Measurements from ENCODE around the gene PIGQ.
A peak's percentile ranks its signal among the peaks of the same experiment; 100 is the strongest.

PIGQ gene

DNA sequence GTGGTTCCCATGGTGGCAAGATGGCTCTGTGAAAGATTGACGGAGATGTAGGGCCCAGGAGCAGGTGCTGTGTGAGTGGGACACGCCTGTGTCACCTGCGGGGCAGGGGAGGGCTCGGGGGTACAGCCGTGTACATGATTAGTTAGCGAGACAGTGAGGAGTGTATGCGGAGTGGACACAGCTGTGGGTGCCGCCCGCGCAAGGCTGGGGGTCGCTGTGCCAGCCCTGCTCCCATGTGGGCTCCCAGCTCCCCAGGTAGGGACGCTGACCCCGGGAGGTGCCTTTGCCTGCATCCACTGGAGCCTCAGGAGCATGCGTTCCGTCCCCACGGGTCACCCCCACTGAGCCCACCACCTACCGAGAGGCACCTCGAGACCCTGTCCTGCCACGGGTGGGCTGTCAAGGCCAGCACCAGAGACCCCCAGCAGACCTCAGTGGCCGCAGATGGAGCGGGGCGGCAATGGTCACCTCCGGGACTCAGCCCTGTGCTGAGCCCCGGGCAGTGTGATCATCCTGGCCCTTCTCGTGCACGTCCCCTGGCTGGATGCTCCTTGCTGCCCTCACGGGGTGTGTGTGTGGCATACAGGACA lies 34.8 kb upstream of the PIGQ start:
- no peak for ATAC-seq

GRCh38 chr16:535446-536405 lies 34.0 kb upstream of the PIGQ start:
- no peak for ATAC-seq

GRCh38 chr16:536746-537145 lies 33.0 kb upstream of the PIGQ start:
- no peak for ATAC-seq

- no peak for ATAC-seq
Observed at GRCh38 chr16:537415-538335, 32.1 kb upstream of the PIGQ start.

- no peak for ATAC-seq
Observed at GRCh38 chr16:539901-540530, 29.8 kb upstream of the PIGQ start.

DNA sequence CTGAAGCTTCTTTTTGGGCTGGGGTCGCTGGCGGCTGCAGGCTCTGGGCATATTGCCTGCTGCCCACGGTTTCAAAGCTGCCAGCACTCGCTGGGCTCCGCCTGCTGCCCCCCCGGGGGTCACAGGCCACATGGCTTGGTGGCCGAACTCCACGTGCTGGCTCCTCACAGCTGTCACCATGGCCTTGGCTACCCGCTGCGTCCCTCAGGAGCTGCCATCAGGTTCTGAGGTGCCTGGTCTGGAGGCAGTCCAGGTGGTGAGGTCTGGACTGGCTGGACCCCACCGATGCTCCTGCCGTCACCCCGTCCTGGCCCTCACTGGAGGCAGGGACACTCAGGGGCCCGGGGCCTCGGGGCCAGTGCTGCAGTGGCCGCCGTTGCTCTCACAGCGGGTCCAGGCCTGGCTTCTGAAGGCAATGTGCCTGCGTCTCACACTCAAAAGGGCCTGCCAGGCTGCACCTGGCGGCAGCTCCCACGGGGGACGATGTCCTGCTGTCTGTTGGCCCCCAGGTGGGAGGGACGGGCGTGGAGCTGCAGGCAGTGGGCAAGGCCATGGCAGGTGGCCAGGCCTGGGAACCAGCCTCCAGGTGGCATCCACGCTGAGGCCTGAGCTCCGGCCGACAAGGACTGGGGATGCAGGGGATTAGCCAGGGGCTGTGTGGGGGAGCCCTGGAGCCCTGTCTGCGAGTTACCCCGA lies 29.0 kb upstream of the PIGQ start:
- no peak for ATAC-seq

DNA sequence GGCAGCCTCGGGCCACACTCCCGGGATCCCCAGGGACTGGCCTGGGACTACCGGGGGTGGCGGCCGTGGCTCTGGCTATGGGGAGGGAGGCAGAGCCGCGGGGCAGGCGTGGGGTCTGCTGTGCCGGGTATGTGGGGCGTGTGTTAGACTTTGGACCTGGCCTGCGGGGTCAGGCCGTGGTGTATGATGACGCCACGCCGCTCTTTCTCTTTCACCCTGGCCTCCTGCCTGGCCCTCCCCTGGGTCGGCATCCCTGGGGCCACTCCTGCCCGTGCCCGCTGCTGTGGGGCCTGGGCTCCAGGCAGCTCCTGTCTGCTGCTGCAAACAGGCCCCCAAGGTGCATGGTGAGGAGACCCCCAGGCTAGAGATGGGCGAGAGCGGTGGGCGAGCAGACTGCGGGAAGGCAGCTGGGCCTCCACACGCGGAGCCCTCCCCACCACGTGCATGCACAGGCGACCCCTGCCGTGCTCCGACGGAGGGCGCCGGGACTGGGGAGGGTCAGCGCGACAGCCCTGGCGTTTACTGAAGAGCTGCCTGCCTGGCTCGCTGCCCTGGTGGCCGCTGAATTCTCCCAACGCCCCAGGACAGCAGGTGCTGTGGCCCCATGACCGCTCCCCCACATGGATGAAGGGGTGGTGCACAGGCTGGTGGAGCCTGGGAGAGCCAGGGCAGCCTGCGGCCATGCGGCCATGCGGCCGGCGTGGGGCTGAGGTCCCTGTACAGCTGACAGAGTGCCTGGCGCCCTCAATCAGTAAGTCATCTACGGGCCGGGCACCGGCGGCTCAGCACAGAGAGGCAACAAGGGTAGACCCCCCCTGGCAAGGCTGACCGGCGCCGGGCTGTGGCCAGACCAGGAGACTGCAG lies 26.2 kb upstream of the PIGQ start:
- ATAC-seq: no peak

DNA sequence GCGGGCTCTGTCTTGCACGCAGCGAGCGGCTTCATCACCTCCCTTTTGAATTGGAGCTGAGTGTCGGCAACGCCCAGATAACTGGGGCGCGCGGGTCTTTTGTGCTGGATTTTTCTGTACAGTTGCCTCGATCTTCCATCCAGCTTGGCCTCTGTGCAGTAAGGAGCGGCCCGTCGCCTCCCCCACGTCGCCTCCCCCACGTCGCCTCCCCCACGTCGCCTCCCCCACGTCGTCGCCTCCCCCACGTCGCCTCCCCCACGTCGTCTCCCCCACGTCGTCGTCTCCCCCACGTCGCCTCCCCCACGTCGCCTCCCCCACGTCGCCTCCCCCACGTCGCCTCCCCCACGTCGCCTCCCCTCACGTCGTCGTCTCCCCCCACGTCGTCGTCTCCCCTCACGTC lies 25.3 kb upstream of the PIGQ start:
- no peak for ATAC-seq

DNA sequence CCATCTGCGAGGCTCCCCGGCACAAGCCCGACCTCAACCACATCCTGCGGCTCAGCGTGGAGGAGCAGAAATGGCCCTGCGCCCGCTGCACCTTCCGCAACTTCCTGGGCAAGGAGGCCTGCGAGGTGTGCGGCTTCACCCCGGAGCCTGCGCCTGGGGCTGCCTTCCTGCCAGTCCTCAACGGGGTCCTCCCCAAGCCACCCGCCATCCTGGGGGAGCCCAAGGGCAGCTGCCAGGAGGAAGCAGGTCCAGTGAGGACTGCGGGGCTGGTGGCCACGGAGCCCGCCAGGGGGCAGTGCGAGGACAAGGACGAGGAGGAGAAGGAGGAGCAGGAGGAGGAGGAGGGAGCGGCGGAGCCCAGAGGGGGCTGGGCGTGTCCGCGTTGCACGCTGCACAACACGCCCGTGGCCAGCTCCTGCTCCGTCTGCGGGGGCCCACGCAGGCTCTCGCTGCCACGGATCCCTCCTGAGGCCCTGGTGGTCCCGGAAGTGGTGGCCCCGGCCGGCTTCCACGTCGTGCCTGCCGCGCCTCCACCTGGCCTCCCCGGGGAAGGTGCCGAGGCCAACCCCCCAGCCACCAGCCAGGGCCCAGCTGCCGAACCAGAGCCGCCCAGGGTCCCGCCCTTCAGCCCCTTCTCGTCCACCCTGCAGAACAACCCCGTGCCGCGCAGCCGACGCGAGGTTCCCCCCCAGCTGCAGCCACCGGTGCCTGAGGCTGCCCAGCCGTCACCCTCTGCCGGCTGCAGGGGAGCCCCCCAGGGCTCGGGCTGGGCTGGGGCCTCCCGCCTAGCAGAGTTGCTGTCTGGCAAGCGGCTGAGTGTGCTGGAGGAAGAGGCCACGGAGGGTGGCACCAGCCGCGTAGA lies 22.6 kb upstream of the PIGQ start:
- peak; percentile 59 to 60 for ATAC-seq

DNA sequence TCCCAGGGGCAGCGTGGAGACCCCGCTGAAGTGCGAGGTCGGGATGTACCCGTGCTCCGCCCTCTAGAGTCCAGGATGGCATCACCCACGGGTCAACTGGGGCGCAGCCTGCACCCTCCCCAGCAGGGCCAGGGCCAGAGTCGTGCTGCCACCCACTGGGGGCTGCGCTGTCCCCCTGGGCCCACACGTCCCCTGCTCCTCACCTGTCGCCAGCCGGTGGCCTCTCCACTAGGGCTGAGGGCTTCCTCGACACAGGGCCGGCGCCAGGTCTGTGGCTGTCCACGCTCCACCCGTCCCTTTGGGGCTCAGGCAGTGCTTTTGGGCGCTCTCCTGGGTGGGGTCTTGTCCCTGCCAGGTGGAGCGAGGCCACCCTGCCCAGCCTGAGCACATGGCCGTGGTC lies 21.2 kb upstream of the PIGQ start:
- no peak for ATAC-seq

GRCh38 chr16:549544-550263 lies 20.1 kb upstream of the PIGQ start:
- ATAC-seq: no peak

GRCh38 chr16:551210-551609 lies 18.6 kb upstream of the PIGQ start:
- ATAC-seq: no peak

- no peak for ATAC-seq
Observed at GRCh38 chr16:552171-552570, 17.6 kb upstream of the PIGQ start.

- ATAC-seq: no peak
Observed at GRCh38 chr16:553601-554296, 16.0 kb upstream of the PIGQ start.

DNA sequence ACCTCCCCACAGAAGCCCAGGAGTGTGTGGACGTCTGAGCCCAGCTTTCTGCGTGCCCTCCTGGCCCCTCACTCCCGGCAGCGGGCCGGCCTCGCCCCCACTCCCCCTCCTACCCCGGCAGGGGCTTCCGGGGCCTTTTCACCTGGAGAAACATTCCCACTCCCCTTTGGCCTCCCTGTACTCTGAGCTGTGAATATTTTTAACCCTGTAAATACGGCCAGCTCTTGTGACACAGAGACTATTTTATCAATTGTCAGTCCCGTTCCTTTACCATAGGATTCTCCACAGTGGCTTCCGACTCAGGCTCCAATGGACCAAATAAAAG lies 15.5 kb upstream of the PIGQ start:
- ATAC-seq: no peak

- no peak for ATAC-seq
Observed at GRCh38 chr16:554640-555365, 15.0 kb upstream of the PIGQ start.

DNA sequence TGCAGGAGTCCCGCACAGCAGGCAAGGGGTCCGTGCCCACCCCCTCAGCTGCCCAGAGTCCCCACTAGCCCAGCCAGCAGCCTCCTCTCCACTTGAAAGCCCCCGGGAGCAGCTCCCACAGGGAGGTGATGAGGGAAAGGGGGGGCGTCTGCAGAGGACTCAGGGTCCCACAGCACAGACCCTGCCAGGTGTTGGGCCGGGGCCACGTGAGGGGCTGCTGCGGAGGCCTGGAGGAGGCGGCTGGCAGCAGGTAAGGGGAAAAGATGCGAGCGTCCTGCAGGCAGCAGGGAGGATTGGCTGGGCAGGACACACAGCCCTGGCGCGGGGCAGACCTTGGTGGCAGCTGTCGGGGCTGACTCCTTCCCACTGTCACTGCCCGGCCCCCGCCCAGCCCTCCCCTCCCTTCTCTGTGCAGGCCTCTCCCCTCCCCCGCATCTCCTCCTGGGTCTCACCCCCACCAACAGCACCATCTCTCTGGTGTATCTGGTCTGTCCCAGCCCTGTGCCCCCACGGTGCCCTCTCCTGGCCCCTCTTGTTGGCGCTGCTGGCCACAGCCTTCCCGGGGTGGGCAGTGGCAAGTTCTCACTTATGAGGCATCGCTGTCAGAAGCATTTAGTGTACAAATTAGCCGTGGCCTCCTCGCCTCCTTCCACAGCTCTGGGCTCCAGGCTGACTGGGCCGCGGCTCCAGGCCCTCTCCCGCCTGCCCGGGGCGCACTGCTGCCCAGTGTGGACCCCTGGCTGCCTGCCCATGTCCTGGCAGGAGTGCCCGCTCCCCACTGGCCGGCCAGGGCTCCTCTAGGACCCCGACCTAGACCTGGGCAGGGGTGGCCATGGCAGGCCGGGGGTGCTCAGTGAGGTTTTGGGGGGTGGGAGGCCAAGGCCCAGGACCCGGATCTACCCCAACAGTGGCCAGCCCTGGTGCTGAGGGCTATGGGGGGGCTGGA lies 14.0 kb upstream of the PIGQ start:
- ATAC-seq: no peak

All from activated CD4-positive, CD25-positive, alpha-beta regulatory T cell treated with anti-CD3 and anti-CD28 coated beads, Interleukin-2, amount 50 U/mL, for 24 hours (primary cell).